B cell (primary cell): Measurements from ENCODE around the gene FLG2. TPM values are rescaled to one million over a fixed set of nuclear protein-coding genes. Genes with fewer than 3 reads are reported as not detected.

Source experiments
- ATAC-seq: fragments of 200-7000 bp; cut with Tn5 transposase; one replicate; pipeline ENCODE4 v1.10.0; 2021; ENCODE audit warnings: low read depth, mild to moderate bottlenecking, moderate number of reproducible peaks, moderate library complexity
- CTCF ChIA-PET: fragments of 350-600 bp; sonication (Branson Sonifier 250); formaldehyde crosslinking; loops from one replicate; lab custom pipeline; 2021; ENCODE audit warnings: antibody characterized with exemption, inconsistent platforms; lab: Charles Lee
- POLR2A ChIA-PET: fragments of 350-600 bp; sonication (Branson Sonifier 250); formaldehyde crosslinking; loops from one replicate; lab custom pipeline; 2021; ENCODE audit warnings: antibody characterized with exemption; lab: Charles Lee
- DNase-seq: peaks from one replicate; pipeline ENCODE4 v3.0.0; 2013
- H2AFZ ChIP-seq: 2 replicates; pipeline ENCODE4 v1.6.1; 2012; ENCODE audit warnings: mild to moderate bottlenecking, low read depth, low read length; ENCODE audit not compliant: insufficient read depth, poor library complexity, severe bottlenecking
- H3K27ac ChIP-seq, 2 donors: 1 replicate in 1 of 2; 2 replicates in 1 of 2; pipeline ENCODE4 v1.5.1; 2012 to 2013; ENCODE audit warnings: low read length in 2 of 2, mild to moderate bottlenecking in 2 of 2, moderate library complexity in 1 of 2
- H3K27me3 ChIP-seq, 4 experiments: fragments of 200-600 bp in 1 of 4; sonication (generic) in 1 of 4; replicated peaks in 1 of 4; 1 replicate in 2 of 4; 2 replicates in 2 of 4; pipeline versions ENCODE4 v1.6.1 to v1.7.0; 2013 to 2016; ENCODE audit warnings: low read length in 3 of 4, mild to moderate bottlenecking in 2 of 4, mixed read lengths in 1 of 4, moderate library complexity in 1 of 4; ENCODE audit not compliant: insufficient read depth in 4 of 4, control insufficient read depth in 3 of 4; ENCODE audit errors: control extremely low read depth in 1 of 4
- H3K36me3 ChIP-seq, 2 experiments: replicated peaks in 1 of 2; 1 replicate in 1 of 2; 2 replicates in 1 of 2; pipeline versions ENCODE4 v1.6.1 to v1.7.1; 2013; ENCODE audit warnings: low read length in 1 of 2; ENCODE audit not compliant: insufficient read depth in 2 of 2, control insufficient read depth in 1 of 2; ENCODE audit errors: control extremely low read depth in 1 of 2, extremely low read depth in 1 of 2
- H3K4me1 ChIP-seq, 2 donors: fragments of 200-600 bp in 1 of 2; sonication (generic) in 1 of 2; 1 replicate in 1 of 2; 2 replicates in 1 of 2; pipeline versions ENCODE4 v1.5.1 to v1.6.1; 2013 to 2017; ENCODE audit warnings: low read length in 2 of 2; ENCODE audit not compliant: control insufficient read depth in 2 of 2, insufficient read depth in 2 of 2
- H3K4me2 ChIP-seq: replicated peaks from 2 replicates; pipeline ENCODE3; 2012; ENCODE audit warnings: mild to moderate bottlenecking, low read depth, low read length; ENCODE audit not compliant: poor library complexity, severe bottlenecking
- H3K4me3 ChIP-seq, 5 experiments: fragments of 200-600 bp in 1 of 5; sonication (generic) in 1 of 5; 1 replicate in 3 of 5; 2 replicates in 2 of 5; pipeline versions ENCODE4 v1.5.1 to v1.7.0; 2011 to 2016; ENCODE audit warnings: low read length in 4 of 5, mild to moderate bottlenecking in 4 of 5, low read depth in 2 of 5, control low read depth in 1 of 5, moderate library complexity in 1 of 5; ENCODE audit not compliant: insufficient read depth in 1 of 5; ENCODE audit errors: control extremely low read depth in 1 of 5, extremely low read depth in 1 of 5
- H3K79me2 ChIP-seq: fragments of 200-600 bp; sonication (generic); one replicate; pipeline ENCODE4 v1.6.0; 2016; ENCODE audit warnings: low read length; ENCODE audit not compliant: control insufficient read depth, insufficient read depth
- H3K9ac ChIP-seq: fragments of 200-600 bp; sonication (generic); 2 replicates; pipeline ENCODE4 v1.6.1; 2017; ENCODE audit warnings: mild to moderate bottlenecking, low read length, moderate library complexity
- H3K9me3 ChIP-seq, 3 donors: one replicate each; pipeline versions ENCODE4 v1.6.1 to v1.7.1; 2013; ENCODE audit warnings: low read length in 2 of 3; ENCODE audit not compliant: control insufficient read depth in 2 of 3, insufficient read depth in 1 of 3; ENCODE audit errors: control extremely low read depth in 1 of 3
- H4K20me1 ChIP-seq: 2 replicates; pipeline ENCODE4 v1.6.0; 2012; ENCODE audit warnings: mild to moderate bottlenecking, low read length; ENCODE audit not compliant: insufficient read depth, control insufficient read depth, poor library complexity, severe bottlenecking
- H3K27ac Mint-ChIP-seq: one replicate; pipeline ENCODE4 v1.8.0; 2021; ENCODE audit warnings: mixed read lengths
- H3K27me3 Mint-ChIP-seq: one replicate; pipeline ENCODE4 v1.8.0; 2021; ENCODE audit warnings: mixed read lengths
- H3K4me1 Mint-ChIP-seq: one replicate; pipeline ENCODE4 v1.8.0; 2021; ENCODE audit warnings: mixed read lengths
- H3K4me3 Mint-ChIP-seq: one replicate; pipeline ENCODE4 v1.8.0; 2021; ENCODE audit warnings: mixed read lengths
- H3K9me3 Mint-ChIP-seq: one replicate; pipeline ENCODE4 v1.8.0; 2022; ENCODE audit warnings: mixed read lengths; ENCODE audit not compliant: insufficient read depth
- CTCF ChIP-seq: fragments of 200-600 bp; IDR thresholded peaks from one replicate; pipeline ENCODE4 v1.8.0; 2022; ENCODE audit warnings: antibody characterized with exemption, mild to moderate bottlenecking
- EZH2 ChIP-seq: IDR thresholded peaks from 2 replicates; pipeline ENCODE4 v1.6.1; 2012; ENCODE audit warnings: borderline replicate concordance, low read depth, mild to moderate bottlenecking, moderate library complexity, low read length; ENCODE audit not compliant: insufficient read depth, poor library complexity, severe bottlenecking
- WGBS: methylation state at CpG from one replicate; pipeline ENCODE4 v1.1.5; 2013; ENCODE audit warnings: missing lambda C conversion rate; ENCODE audit not compliant: insufficient coverage; 5-methylcytosine and 5-hydroxymethylcytosine counted together
- intact Hi-C: fragments of 100-400 bp; cut with micrococcal nuclease; formaldehyde crosslinking; loops from one replicate; pipeline ENCODE4 v1.10.0; 2022
- polyA plus RNA-seq: library from polyadenylated mRNA; depleted of rRNA; stranded (reverse); fragments of >200 nt; gene quantifications from 2 replicates; pipeline ENCODE4 v1.2.3, GENCODE V29; 2012
- total RNA-seq, 2 donors: library from RNA; stranded (reverse); fragments of 120-200 nt in 1 of 2; gene quantifications; 1 replicate in 1 of 2; 2 replicates in 1 of 2; pipeline versions ENCODE4 v1.2.3 to v1.2.4, GENCODE V29; 2013 to 2022

Gene FLG2
- total and polyA plus RNA-seq, 2 donors (not counting 1 experiment from before 2014, with no cell fraction given), result not detected

- no peak overlapping the region for H3K4me3 ChIP-seq
- no peaks in the 10 kb centered on the region for H3K9me3 ChIP-seq
- DNase-seq (no peak), ATAC-seq (no peak)
- Mint-ChIP-seq H3K4me3 (no peak overlapping the region), H3K27ac (no peak overlapping the region), H3K4me1 (no peaks in the 10 kb centered on the region), H3K27me3 (peaks cover 16% of the 10 kb centered on the region), H3K9me3 (no peaks in the 10 kb centered on the region)
- ChIA-PET CTCF (interaction anchor here (1.4 kb wide), 1 partner anchor 123 kb away, joined by 4 read pairs; no protein-coding TSS in a partner anchor), POLR2A (no interaction called here)
- H3K27ac ChIP-seq, result no peak overlapping the region
- H3K9ac ChIP-seq, result no peak overlapping the region
- no peaks in the 10 kb centered on the region for H4K20me1 ChIP-seq
- H2AFZ ChIP-seq, result no peak overlapping the region
- peaks cover 0 to 9% (median 3%) of the 10 kb centered on the region in 4 experiments for H3K27me3 ChIP-seq
- no peaks in the 10 kb centered on the region for H3K36me3 ChIP-seq
- 90% methylated on average over 2 of the region's 7 CpGs for WGBS
- TF ChIP-seq EZH2 (no peak), CTCF (no peak)
- H3K79me2 ChIP-seq, result no peaks in the 10 kb centered on the region
- no peaks in the 10 kb centered on the region for H3K4me1 ChIP-seq
- intact Hi-C loops, result no loop called here
- H3K4me2 ChIP-seq, result no peak overlapping the region
Observed at GRCh38 chr1:152335399-152335798, 24.4 kb downstream of the FLG2 start.

GRCh38 chr1:152328801-152329391 is 30.9 kb downstream of the FLG2 start:
- no peak for ATAC-seq
- no CpG with 5 or more reads among the region's 1 CpG for WGBS
- H3K4me3 Mint-ChIP-seq, result no peak overlapping the region
- H3K9me3 Mint-ChIP-seq, result no peaks in the 10 kb centered on the region
- no peaks in the 10 kb centered on the region for H3K79me2 ChIP-seq
- H3K27me3 ChIP-seq, result peaks cover 0 to 5% (median 0%) of the 10 kb centered on the region in 4 experiments
- no peaks in the 10 kb centered on the region for H3K36me3 ChIP-seq
- H3K4me1 ChIP-seq, result no peaks in the 10 kb centered on the region
- intact Hi-C loops, result no loop called here
- H2AFZ ChIP-seq, result no peak overlapping the region
- H3K27ac ChIP-seq, result no peak overlapping the region
- ChIA-PET POLR2A (no interaction called here), CTCF (no interaction called here)
- no peak overlapping the region for H3K27ac Mint-ChIP-seq
- H3K4me2 ChIP-seq, result no peak overlapping the region
- no peak for TF ChIP-seq CTCF
- no peak for TF ChIP-seq EZH2
- DNase-seq, result no peak
- peaks cover 7% of the 10 kb centered on the region for H3K27me3 Mint-ChIP-seq
- H3K9me3 ChIP-seq, result no peaks in the 10 kb centered on the region
- no peak overlapping the region for H3K9ac ChIP-seq
- no peak overlapping the region for H3K4me3 ChIP-seq
- H4K20me1 ChIP-seq, result no peaks in the 10 kb centered on the region
- no peaks in the 10 kb centered on the region for H3K4me1 Mint-ChIP-seq
